ENCODE results near the gene SURF1.

Gene SURF1

DNA sequence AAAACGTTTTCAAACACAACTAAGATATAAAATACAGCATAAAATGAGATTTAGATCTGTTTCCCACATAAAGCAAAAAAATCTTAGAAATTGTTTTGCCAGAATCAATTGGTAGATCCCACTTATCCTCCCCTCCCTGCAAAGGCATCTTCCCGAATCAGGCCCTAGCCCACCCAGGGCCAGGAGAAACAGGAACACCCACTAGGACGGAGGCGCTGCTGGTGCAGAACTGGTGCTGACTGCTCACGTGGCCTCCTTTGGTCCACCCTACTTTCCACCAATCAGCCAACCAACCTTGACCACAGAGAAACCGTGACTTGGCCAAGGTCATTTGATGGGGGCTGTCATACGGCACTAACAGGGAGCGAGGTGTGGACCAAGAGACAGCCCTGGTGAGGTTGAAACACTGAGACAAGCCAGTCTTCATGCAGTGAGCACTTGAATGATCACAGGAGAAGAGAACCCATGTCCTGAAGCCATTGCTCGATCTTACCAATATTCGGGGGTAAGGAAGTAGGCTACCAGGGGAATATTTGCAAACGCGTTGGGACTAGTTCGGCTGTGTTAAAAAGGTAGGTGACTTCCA lies 5.3 kb upstream of the SURF1 start:
- TF ChIP-seq EZH2phosphoT487 (conservative IDR thresholded peaks at IDR 0.05; ENCODE audit: low read length): no peak
- TF ChIP-seq, protein P1, sequence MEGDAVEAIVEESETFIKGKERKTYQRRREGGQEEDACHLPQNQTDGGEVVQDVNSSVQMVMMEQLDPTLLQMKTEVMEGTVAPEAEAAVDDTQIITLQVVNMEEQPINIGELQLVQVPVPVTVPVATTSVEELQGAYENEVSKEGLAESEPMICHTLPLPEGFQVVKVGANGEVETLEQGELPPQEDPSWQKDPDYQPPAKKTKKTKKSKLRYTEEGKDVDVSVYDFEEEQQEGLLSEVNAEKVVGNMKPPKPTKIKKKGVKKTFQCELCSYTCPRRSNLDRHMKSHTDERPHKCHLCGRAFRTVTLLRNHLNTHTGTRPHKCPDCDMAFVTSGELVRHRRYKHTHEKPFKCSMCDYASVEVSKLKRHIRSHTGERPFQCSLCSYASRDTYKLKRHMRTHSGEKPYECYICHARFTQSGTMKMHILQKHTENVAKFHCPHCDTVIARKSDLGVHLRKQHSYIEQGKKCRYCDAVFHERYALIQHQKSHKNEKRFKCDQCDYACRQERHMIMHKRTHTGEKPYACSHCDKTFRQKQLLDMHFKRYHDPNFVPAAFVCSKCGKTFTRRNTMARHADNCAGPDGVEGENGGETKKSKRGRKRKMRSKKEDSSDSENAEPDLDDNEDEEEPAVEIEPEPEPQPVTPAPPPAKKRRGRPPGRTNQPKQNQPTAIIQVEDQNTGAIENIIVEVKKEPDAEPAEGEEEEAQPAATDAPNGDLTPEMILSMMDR (IDR thresholded peaks at IDR 0.05; ENCODE audit: insufficient read depth, low read length, poor library complexity, severe bottlenecking): no peak
- Histone ChIP-seq H4K20me1 (ENCODE audit: low read depth, low read length) (no peaks in the 10 kb centered on the region), H3K27ac (ENCODE audit: low read depth, low read length) (no peak overlapping the region), H3K4me3 (ENCODE audit: insufficient read depth, low read length, poor library complexity, severe bottlenecking) (no peak overlapping the region), H3F3A (ENCODE audit: insufficient read depth) (0 out of 2 replicates have a peak, but pooled peaks cover 5% of the 10 kb centered on the region), H2AFZ (ENCODE audit: low read depth, low read length, severe bottlenecking) (no peak overlapping the region), H3K9me3 (ENCODE audit: insufficient read depth, low read length) (no peaks in the 10 kb centered on the region), H3K36me3 (ENCODE audit: low read length) (peaks cover 6% of the 10 kb centered on the region), H3K9ac (ENCODE audit: low read length) (no peak overlapping the region), H3K9me2 (replicated peaks; ENCODE audit: insufficient read depth, low read length) (no peaks in the 10 kb centered on the region), H3K4me2 (ENCODE audit: low read depth, low read length, poor library complexity, severe bottlenecking) (no peak overlapping the region), H3K79me2 (ENCODE audit: insufficient read depth, low read length) (peaks cover 15% of the 10 kb centered on the region; the same call in 1 of the 2 replicates), H3K27me3 (ENCODE audit: low read length) (no peaks in the 10 kb centered on the region)

DNA sequence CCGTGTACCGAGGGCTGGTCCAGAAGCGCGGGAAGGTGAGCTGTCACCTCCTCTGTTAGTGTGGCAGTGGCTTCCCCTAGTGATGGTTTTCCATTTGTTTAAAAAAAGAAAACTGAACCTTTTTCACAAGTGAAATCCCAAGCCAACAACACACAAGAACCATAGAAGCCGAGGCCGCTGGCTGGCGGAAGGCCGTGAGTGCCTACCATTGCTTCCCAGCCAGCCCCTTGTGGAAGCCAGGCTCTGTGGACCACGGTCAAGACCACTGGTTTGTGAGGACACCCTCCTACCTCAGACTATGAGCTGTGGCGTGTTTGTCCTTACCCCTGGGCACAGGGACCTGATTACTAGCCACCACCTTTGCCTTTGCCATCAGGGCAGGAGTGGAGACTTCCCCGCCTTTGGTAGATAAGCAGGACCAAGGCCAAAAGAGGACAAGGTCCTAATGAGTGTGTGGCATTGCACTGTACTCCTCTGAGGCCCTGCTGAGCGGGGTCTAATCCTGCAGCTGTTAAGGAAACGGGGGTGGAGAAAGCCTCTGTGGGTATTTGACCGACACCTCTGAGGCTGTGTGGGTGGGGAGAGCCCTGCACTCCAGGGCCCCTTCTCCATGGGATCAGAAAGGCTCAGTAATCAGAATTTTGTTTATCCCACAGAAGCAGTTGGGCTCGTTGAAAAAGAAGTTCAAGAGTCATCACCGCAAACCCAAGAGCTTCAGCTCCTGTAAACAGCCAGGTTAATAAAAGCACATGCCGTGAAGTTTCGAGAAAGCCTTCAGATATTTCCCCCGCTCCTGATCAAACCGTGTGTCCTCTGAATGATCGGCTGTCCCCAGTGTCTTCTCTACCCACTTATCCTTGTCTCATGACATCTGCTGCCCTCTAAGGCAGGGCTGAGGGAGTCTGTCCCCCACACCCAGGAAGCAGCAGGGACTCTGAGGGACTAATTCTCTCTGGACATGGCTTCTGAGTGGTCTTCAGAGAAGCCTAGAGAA lies 4.4 kb upstream of the SURF1 start:
- Histone ChIP-seq H3K4me2 (ENCODE audit: low read depth, low read length, poor library complexity, severe bottlenecking) (no peak overlapping the region), H3K9me2 (replicated peaks; ENCODE audit: insufficient read depth, low read length) (no peaks in the 10 kb centered on the region), H2AFZ (ENCODE audit: low read depth, low read length, severe bottlenecking) (no peak overlapping the region), H3K9me3 (ENCODE audit: insufficient read depth, low read length) (no peaks in the 10 kb centered on the region), H3K27ac (ENCODE audit: low read depth, low read length) (no peak overlapping the region), H3F3A (ENCODE audit: insufficient read depth) (peaks cover 6% of the 10 kb centered on the region; the same call in 1 of the 2 replicates), H3K36me3 (ENCODE audit: low read length) (peaks cover under 1% of the 10 kb centered on the region), H3K27me3 (ENCODE audit: low read length) (no peaks in the 10 kb centered on the region), H3K4me3 (ENCODE audit: insufficient read depth, low read length, poor library complexity, severe bottlenecking) (no peak overlapping the region), H3K79me2 (ENCODE audit: insufficient read depth, low read length) (peaks cover 8% of the 10 kb centered on the region; the same call in 1 of the 2 replicates), H4K20me1 (ENCODE audit: low read depth, low read length) (no peaks in the 10 kb centered on the region), H3K9ac (ENCODE audit: low read length) (no peak overlapping the region)
- TF ChIP-seq, protein P1 (IDR thresholded peaks at IDR 0.05; ENCODE audit: insufficient read depth, low read length, poor library complexity, severe bottlenecking): no peak

DNA sequence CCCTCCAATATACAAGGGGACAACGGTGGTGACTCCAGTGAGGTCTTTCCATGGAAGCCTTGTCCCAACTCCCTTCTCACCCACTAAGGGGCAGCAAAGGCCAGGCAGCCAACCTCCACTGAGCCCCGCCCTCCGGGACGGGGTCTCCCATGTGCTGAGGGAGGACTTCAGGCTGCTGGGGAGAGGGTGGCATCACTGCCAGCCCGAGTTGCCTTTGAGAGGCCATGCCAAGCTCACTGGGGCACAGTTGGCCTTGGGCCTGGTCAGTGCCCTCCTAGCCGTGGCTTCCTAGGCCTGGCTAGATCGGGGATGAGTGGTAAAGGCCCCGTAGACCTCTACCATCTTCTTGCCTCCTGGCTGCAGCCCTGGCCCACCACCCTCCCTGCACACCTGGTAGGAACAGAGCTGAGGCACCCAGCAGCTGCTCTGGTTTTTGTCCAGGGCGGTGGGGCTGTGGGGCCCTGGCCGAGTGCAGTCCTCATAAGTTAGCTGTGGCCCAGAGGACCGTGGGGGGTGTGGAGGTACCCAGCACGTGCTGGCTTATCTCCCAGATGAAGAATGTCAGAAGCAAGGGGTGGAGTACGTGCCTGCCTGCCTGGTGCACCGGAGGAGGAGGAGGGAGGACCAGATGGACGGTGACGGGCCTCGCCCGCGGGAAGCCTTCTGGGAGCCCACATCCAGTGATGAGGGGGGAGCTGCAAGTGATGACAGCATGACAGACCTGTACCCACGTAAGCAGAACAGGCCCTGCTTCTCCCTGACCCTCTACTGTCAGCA lies 3.3 kb upstream of the SURF1 start:
- no peak overlapping the region for H2AFZ ChIP-seq (ENCODE audit: low read depth, low read length, severe bottlenecking)
- no peaks in the 10 kb centered on the region; the same call in 1 of the 2 replicates for H3K36me3 ChIP-seq (ENCODE audit: low read length)
- no peaks in the 10 kb centered on the region for H4K20me1 ChIP-seq (ENCODE audit: low read depth, low read length)
- no peaks in the 10 kb centered on the region for H3K9me2 ChIP-seq (replicated peaks; ENCODE audit: insufficient read depth, low read length)
- peaks cover 9% of the 10 kb centered on the region; the same call in 1 of the 2 replicates for H3F3A ChIP-seq (ENCODE audit: insufficient read depth)
- no peak overlapping the region for H3K4me3 ChIP-seq (ENCODE audit: insufficient read depth, low read length, poor library complexity, severe bottlenecking)
- TF ChIP-seq EZH2phosphoT487 (conservative IDR thresholded peaks at IDR 0.05; ENCODE audit: low read length): no peak
- TF ChIP-seq, protein P1 (IDR thresholded peaks at IDR 0.05; ENCODE audit: insufficient read depth, low read length, poor library complexity, severe bottlenecking): no peak
- H3K9ac ChIP-seq (ENCODE audit: low read length): no peak overlapping the region
- H3K4me2 ChIP-seq (ENCODE audit: low read depth, low read length, poor library complexity, severe bottlenecking): no peak overlapping the region
- H3K79me2 ChIP-seq (ENCODE audit: insufficient read depth, low read length): peaks cover 8% of the 10 kb centered on the region; the same call in 1 of the 2 replicates
- H3K9me3 ChIP-seq (ENCODE audit: insufficient read depth, low read length): no peaks in the 10 kb centered on the region
- H3K27me3 ChIP-seq (ENCODE audit: low read length): no peaks in the 10 kb centered on the region
- no peak overlapping the region for H3K27ac ChIP-seq (ENCODE audit: low read depth, low read length)
